EL (cell line): ENCODE results near the gene RASL10B.
A peak's percentile ranks its signal among the peaks of the same experiment; 100 is the strongest.

Source experiments
- DNase-seq: peaks from one replicate; pipeline ENCODE4 v3.0.0-alpha.2; 2016

The RASL10B gene

DNA sequence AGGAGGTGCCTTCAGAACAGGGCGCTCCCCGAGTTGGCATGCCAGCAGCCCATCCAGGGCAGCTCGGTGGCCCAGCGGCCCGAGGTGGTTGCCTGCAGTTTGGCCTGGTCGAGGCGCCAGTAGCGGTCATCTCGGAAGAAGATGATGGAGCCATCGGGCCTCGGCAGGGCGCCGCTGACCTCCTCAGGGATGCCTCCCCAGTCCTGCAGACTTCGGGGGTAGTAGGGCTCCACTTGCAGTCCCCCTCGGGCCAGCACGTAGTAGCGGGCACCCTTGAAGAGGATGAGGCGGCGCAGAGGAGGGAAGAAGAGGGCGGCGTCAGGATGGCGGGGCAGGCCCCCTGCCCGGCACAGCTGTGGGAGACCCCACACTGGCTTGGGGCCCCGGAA is 35.0 kb downstream of the RASL10B start:
- DNase-seq = no peak

DNA sequence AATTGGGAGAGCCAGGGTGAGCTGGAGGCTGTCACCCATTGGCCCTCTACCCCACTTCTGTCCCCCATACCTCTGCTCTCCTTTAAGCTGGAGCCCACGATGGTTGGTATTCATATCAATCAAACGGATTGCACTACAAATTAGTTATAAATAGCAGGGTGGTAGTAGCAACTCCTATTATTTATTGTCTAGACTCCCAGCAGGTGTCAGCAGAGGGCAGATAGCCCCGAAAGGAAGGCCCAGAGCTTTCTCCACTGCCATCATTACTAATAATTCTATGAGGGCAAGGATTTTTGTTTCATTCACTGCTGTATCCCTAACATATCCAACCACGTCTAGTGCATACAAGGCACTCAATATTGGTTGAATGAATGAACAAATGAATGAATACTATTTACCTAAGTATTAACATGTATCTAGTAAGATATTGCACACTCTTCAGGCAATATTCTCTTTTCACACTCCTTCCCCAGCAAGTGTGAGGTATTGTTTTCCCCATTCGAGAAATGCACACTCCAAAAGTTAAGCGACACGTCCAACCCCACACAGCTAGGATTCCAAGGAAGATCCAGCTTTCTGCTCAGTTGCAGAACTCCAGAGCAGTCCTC is 35.6 kb downstream of the RASL10B start:
- DNase-seq = peak; percentile 55

DNA sequence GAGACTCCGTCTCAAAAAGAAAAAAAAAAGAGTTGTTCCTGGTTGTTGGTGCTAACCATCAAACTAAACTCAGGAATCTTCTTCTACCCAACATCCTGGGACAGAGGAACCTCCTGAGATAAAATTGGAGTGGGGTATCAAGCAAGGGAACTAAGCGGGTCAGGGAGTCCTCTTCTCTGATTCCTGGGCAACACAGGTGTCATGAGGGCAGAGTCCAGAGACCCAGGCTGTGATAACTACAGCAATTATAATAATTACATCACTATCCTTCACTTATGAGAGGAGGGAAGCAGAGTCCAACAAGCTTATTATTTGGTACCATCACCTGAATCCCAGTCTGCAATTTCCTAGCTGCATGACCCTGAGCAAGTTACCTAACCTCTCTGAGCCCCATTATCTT is 37.4 kb downstream of the RASL10B start:
- DNase-seq = no peak

DNA sequence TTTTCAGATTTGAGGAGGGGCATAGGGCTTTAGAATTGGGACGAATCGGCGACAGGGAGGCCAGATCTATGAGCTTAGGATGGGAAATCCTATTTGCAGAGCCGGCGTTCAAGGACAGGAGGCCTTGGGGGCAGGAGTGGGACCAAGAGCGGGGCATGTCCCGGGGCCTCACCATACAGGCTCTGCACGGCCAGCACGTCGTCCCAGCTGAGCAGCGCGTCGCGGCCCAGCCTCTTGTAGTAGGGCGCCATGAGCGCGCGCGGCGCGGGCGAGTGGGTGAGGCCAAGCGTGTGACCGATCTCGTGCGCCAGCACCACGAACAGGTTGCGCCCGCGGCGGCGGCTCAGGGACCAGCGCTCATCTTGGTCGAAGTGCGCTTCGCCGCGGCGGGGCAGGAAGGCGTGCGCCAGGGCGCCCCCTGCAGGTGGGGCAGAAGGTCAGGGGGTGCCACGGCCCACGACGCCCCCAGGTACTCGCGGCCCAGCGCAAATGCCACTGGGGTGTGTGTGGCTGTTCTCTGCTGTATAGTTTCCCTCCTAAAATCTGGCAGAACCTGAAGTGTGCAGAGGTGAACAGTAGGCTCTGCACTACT is 38.6 kb downstream of the RASL10B start:
- DNase-seq = no peak

DNA sequence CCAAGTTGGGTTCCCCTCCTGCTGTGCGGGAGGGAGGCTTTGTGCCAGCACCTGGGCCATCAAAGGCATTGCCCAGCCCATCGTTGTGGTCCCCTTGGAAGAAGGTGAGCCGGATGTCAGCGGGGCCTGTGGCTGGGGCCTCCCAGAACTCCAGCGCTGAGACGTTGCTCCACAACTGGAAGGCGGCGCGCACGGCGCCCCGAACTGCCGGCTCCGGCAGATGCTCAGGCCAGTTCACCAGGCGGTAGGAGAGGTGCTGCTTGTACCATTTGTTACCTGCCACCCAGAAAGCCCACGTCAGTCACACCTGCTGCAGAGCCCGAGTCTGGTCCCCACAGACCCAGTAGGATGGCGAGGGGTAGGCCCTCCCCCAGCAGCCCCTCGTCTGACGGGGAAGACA is 41.7 kb downstream of the RASL10B start:
- DNase-seq = no peak

DNA sequence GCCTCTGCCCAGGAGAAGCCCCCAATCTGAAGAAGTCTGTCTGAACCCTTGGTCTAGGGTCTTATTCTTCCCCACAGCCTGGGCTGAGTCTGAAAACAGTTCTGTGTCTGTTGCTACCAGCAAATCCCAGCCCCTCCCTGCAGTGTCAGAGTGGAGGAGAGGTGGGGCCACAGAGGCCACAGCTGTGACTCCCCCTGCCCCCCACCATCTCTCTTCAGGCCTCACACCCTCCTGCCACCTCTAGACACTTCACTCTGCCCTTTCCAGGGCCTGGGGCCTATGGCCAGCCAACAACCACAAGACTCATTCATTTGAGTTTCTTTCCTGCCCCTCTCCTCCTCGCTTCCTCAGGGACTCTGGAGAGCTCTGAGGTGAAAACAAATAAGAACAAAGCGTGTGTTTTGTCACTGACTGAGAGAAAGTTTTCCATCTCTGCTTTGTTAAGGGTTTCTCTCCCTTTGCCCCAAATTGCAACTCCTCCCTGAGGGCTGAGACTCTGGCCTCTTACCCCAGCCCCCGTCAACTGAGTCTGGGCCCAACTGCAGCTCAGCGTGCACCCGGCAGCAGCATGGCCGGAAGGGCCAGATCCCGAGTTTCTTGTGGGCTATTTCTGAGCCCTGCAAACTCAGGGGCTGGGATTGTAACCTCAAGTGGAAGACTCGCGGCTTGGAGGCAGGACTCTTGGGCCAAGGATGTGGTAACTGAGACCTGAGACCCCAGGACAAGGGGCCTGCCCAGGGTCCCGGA is 42.4 kb downstream of the RASL10B start:
- no peak for DNase-seq

DNA sequence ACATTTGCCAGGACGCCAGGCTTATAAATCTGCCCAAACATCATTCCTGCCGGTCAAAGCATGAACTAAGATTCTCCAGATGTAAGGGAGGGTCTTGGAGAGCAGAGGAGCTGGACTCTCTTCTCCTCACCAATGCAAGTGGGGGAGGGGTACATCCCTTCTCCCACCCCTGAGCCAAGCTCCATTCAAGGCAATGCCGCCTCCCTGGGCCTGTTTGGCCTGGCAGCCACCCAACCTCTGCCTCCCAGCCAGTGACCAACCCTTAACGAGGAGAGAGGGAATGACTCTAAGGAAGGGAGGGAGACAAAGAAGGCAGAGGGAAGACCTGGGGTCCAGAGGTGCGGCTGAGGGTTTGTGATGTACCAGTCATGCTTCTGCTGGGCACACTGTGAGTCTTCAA is 43.1 kb downstream of the RASL10B start:
- DNase-seq = no peak

DNA sequence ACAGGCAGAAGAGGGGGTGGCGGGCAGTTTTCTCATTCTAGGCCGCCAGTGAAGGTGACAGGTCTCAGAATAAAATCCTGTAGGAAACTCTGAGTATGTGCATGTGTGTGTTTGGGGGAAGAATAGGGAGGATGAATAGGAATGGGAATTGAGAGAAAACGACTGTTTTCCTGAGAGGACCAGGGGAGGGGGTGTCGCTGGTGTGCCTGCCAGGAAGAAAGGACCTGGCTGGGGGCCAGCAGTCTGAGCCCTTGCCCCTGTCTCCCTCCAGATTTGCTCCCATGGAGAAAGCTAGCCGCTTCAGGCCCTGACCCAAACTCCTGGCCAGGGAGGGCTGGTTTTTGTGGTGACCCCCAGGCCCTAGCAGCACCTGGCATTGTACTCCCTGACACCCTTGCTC is 43.6 kb downstream of the RASL10B start:
- no peak for DNase-seq

DNA sequence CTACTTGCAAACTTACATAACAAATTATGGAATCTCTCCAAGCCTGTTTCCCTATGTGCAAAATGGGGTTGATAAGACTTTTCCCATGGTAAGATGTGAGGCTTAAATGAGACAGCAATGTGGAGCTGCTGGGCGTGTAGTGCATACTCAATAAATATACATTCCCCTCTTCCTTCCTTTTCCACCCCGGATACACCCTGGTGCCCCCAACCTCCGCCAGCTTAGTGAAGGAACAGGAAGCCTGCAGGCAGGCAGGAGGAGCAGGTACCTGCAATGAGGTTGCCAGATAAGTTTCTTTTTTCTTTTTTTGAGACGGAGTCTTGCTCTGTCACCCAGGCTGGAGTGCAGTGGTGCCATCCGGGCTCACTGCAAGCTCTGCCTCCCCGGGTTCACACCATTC is 44.1 kb downstream of the RASL10B start:
- no peak for DNase-seq

GRCh38 chr17:35778641-35779196 is 47.3 kb downstream of the RASL10B start:
- no peak for DNase-seq

GRCh38 chr17:35780950-35781349 is 49.5 kb downstream of the RASL10B start:
- DNase-seq = no peak

DNA sequence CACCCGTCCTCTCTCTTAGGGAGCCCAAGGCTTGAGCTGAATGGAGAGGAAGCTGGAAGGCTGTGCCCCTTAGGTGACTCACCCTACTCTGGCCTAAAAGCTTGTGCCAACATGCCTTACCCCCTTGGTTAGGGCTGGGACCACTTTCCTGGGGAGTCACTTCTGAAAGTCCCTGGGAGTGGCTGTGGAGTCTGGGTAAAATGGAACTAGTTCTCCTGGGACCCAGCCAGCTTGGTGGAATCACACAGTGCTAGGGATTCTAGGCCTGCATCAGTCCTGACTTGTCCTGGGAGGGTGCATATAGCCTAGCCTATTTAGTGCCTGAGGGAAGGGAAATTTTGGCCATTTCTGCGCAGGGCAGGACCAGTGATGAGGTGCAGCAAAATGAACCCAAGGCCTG is 53.5 kb downstream of the RASL10B start:
- no peak for DNase-seq

DNA sequence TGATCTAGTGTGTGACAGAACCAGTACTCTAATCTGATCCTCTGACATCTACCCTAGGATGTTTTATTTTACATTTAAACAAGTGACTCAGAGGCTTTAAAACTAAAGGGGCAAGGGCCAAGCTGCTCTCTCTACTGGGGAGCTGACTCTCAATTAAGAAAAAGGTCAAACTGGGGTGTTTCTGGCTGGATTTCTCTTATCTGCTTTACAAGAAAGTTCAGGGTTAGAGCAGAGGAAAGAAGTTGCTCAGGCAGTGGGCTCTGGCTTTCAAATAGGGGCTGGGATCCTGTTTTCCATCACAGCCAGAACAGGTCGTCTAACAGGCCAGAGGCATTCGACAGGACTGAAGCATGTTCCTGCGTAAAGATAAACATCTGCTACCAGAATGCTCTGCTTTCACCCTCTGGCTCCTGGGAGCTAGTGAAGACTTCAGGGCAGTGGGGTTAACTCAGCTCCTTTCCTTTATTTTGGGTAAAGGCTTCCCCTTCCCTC is 55.5 kb downstream of the RASL10B start:
- peak; percentile 45 for DNase-seq

DNA sequence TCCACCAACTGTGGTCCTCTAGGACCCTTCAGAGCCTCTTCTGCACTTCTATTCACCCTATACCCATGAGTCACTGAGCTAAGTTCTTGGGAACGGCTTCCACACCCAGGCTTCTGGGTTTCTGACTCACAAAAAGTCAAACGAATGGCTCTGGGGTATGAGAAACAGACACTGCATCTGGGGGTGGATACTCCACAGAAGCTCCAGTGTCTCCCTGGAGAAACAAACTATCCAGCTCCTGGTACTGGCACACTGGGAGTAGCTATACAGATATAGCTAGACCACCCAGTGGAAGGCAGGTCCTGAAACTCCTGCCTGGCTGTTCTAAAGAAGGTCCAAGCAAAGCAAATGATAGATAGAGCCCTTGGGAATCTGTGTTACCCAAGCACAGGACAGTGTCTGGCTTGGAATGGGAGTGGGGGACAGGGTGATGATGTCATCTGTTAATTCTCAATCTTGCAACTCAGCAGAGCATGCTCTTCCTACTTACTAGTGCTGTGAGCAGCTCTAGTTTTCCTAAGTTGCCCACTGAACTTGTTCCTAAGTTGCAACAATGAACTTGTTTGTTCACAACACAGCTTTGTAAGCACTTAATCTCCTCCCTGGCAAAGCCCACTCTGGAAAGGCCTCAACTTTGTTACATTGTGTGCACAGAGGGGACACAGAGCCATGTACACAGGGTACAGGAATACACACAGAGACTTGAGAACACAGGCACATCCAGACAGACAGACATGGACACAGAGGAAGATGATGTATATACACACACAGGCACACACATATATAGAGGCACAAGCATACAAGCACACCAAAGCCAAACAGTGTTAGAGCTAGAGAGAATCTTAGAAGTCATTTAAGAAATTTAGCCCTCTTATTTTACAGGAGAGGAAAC is 57.3 kb downstream of the RASL10B start:
- DNase-seq = peak; percentile 91

DNA sequence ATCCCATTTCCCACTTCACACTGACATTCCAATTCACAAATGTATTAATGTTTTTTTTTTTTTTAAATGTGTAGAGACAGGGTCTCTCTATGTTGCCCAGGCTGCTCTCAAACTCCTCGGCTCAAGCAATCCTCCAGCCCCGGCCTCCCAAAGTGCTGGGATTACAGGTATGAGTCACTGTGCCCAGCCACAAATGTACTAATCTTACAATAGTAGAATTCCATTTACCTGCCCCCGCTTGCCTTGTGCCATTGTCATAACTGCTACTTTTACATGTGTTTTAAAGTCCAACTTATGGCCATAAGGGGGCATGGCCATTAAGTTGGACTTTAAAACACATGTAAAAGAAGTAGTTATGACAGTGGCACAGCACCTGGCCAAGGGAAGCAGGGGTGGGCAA is 59.4 kb downstream of the RASL10B start:
- no peak for DNase-seq

GRCh38 chr17:35791681-35792350 is 60.4 kb downstream of the RASL10B start:
- DNase-seq = no peak
